Natural killer cell (primary cell): ENCODE data around the gene MYOD1. TPM values are rescaled to one million over a fixed set of nuclear protein-coding genes. Genes with fewer than 3 reads are reported as not detected.

Experiments
- ATAC-seq, 3 donors: fragments of 150-1000 bp in 2 of 3; fragments of 200-7000 bp in 1 of 3; cut with Tn5 transposase; 1 replicate in 1 of 3; 2 replicates in 2 of 3; pipeline ENCODE4 v1.10.0; 2021; ENCODE audit warnings: mild to moderate bottlenecking in 2 of 3, moderate library complexity in 2 of 3
- DNase-seq, 2 donors: peaks; one replicate each; pipeline versions ENCODE4 v3.0.0 to v3.0.0-alpha.2; 2013 to 2021; ENCODE audit warnings: mixed read lengths in 1 of 2
- H3K27ac ChIP-seq: one replicate; pipeline ENCODE4 v1.5.1; 2013; ENCODE audit warnings: mild to moderate bottlenecking, low read length
- H3K27me3 ChIP-seq: one replicate; pipeline ENCODE4 v1.6.1; 2013; ENCODE audit warnings: low read length; ENCODE audit not compliant: control insufficient read depth, insufficient read depth
- H3K36me3 ChIP-seq: one replicate; pipeline ENCODE4 v1.6.1; 2013; ENCODE audit warnings: low read length; ENCODE audit not compliant: control insufficient read depth, insufficient read depth
- H3K4me1 ChIP-seq: one replicate; pipeline ENCODE4 v1.6.1; 2013; ENCODE audit warnings: low read length; ENCODE audit not compliant: control insufficient read depth, insufficient read depth
- H3K4me3 ChIP-seq: one replicate; pipeline ENCODE4 v1.5.1; 2013; ENCODE audit warnings: low read length
- H3K9me3 ChIP-seq: one replicate; pipeline ENCODE4 v1.6.1; 2013; ENCODE audit warnings: low read length; ENCODE audit not compliant: control insufficient read depth, insufficient read depth
- H3K27ac Mint-ChIP-seq, 2 donors: one replicate each; pipeline ENCODE4 v1.8.0; 2022; ENCODE audit warnings: mild to moderate bottlenecking in 2 of 2, mixed read lengths in 2 of 2, moderate library complexity in 1 of 2
- H3K27me3 Mint-ChIP-seq, 2 donors: one replicate each; pipeline ENCODE4 v1.8.0; 2022; ENCODE audit warnings: low read depth in 2 of 2, mixed read lengths in 2 of 2
- H3K36me3 Mint-ChIP-seq: one replicate; pipeline ENCODE4 v1.8.0; 2022; ENCODE audit warnings: mixed read lengths
- H3K4me1 Mint-ChIP-seq, 2 donors: one replicate each; pipeline ENCODE4 v1.8.0; 2022; ENCODE audit warnings: mixed read lengths in 2 of 2
- H3K4me3 Mint-ChIP-seq: one replicate; pipeline ENCODE4 v1.8.0; 2022; ENCODE audit warnings: mild to moderate bottlenecking, moderate library complexity, mixed read lengths
- H3K9me3 Mint-ChIP-seq, 2 donors: one replicate each; pipeline ENCODE4 v1.8.0; 2022; ENCODE audit warnings: mixed read lengths in 2 of 2
- WGBS: methylation state at CpG from one replicate; pipeline ENCODE4 v1.1.7; 2013; ENCODE audit warnings: missing lambda C conversion rate; ENCODE audit not compliant: insufficient coverage; 5-methylcytosine and 5-hydroxymethylcytosine counted together
- intact Hi-C: fragments of 100-400 bp; cut with micrococcal nuclease; formaldehyde crosslinking; loops from one replicate; pipeline ENCODE4 v1.14.2; 2022
- total RNA-seq, 4 donors: library from RNA; stranded (reverse); fragments of 120-200 nt in 1 of 4; gene quantifications; one replicate each; pipeline versions ENCODE4 v1.2.3 to v1.2.4, GENCODE V29; 2013 to 2022
- TF ChIP-seq, protein P1 (sequence below): fragments of 200-600 bp; IDR thresholded peaks from one replicate; pipeline ENCODE4 v1.8.0; 2022; ENCODE audit warnings: antibody characterized with exemption

MYOD1 gene
- total RNA-seq, 3 donors from 2014 or later (not counting 1 experiment from before 2014, with no cell fraction given) = not detected

DNA sequence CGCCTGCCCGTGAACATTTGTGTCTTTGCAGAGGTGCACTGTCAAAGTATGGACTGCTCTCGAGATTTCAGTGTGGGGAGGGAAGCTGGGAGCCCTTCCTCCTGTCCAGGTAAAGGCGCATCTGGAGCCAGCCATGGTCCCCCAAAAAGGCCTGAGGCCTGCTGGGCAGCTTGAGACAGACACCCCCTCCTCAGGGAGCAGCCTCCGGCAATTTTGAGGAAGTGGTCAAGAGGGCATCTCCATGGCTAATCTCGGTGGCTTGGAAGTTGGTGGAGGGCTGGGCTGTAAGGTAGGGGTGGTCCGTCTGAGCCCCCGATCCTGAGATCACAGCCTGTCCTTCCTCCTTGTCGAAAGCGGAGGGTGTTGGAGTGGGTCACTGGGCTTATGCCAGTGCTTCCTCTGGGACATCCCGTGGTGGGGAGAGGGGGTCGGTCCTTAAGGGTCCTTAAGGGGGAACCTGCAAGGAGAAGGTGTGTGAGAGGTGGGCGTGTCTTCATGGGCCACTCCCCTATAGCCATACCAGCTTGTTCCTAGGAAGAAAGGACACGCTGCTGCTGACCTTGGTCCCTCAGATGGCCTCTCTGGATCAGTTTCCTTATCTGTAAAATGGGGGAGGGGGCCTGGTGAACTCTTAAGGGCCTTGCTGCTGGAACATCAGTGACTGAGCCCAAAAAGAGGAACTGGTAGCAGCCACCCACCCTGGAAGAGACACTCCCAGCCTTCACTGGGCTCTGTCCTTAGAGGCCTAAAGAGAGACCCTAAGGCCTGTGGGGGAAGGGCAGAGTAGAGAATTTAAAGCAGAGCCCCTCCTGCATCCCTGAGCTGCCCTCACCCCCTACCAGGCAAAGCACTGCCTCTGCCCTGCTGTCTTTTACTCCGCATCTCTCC is 17.8 kb downstream of the MYOD1 start:
- Histone ChIP-seq H3K9me3 (no peaks in the 10 kb centered on the region), H3K27me3 (peaks cover 14% of the 10 kb centered on the region), H3K4me1 (no peaks in the 10 kb centered on the region), H3K4me3 (no peak overlapping the region), H3K36me3 (no peaks in the 10 kb centered on the region), H3K27ac (no peak overlapping the region)
- TF ChIP-seq, protein P1, sequence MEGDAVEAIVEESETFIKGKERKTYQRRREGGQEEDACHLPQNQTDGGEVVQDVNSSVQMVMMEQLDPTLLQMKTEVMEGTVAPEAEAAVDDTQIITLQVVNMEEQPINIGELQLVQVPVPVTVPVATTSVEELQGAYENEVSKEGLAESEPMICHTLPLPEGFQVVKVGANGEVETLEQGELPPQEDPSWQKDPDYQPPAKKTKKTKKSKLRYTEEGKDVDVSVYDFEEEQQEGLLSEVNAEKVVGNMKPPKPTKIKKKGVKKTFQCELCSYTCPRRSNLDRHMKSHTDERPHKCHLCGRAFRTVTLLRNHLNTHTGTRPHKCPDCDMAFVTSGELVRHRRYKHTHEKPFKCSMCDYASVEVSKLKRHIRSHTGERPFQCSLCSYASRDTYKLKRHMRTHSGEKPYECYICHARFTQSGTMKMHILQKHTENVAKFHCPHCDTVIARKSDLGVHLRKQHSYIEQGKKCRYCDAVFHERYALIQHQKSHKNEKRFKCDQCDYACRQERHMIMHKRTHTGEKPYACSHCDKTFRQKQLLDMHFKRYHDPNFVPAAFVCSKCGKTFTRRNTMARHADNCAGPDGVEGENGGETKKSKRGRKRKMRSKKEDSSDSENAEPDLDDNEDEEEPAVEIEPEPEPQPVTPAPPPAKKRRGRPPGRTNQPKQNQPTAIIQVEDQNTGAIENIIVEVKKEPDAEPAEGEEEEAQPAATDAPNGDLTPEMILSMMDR = no peak
- ATAC-seq (no peak), DNase-seq (no peak)
- peaks cover 0 to 5% of the 10 kb centered on the region in 2 donors for H3K4me1 Mint-ChIP-seq
- no peak overlapping the region for H3K27ac Mint-ChIP-seq
- no peak overlapping the region for H3K4me3 Mint-ChIP-seq
- no peaks in the 10 kb centered on the region for H3K36me3 Mint-ChIP-seq
- 51% methylated on average over 15 of the region's 15 CpGs for WGBS
- H3K27me3 Mint-ChIP-seq = peaks cover 31 to 45% of the 10 kb centered on the region in 2 donors
- intact Hi-C loops = no loop called here
- H3K9me3 Mint-ChIP-seq = no peaks in the 10 kb centered on the region

DNA sequence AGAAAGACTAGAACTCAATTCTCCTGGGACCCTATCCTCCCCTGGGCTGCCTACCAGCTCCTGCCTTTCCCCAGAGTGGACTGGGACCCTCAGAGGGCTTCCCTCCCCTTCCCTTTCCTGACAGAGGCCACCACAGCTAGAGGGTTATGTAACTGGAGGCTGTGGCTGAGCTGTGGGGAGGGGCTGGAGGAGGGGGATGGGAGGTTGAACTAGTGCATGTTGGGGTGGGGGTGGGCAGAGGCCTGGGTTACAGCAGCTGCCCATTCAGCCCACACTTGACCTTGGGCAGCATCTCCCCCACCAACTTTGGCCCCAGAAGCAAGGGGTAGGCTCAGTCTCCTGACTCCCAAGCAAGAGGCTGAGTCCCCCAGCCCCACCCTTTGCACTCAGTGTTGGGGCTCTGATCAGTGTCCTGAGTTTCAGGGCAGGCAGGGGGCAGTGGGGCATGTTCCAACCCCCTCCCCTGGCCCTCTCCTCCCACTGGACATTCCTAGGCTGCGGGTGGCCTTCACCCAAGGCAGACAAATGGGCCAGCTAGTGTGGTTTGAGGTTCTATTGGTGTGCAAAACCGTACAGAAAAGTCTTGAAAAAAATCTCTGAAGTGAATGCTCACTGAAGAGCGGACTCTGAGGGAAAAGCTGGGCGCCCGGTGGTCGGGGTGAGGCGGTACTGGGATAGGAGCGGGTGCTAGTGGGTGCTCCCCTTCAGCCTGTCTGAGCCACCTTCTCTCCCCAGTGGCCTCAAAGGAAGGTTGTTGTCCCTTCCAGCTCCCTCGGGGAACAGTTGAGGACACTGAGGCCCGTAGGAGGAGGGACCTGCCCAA is 19.0 kb downstream of the MYOD1 start:
- no peak overlapping the region for H3K27ac Mint-ChIP-seq

DNA sequence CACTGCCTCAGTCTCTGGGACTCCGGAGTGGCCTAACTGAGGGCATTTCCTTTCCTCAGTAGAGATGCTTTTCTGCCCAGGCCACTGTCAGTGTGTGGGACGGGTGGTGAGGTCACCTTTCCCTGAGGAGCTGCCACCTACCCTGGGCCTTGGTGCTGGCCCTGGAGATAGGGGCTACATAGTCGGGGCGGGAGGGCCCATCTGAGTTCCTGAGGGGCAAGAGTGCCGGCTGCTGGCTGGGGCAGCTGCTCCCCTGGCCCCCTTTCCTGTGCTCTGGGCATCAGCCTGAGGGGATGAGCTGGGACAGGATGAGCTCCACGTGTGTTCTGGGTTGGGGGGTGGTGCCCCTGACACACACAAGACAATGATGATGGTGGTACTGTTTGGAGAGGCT is 20.6 kb downstream of the MYOD1 start:
- intact Hi-C loops = no loop called here

More for the DNA sequence above, 19.0 kb downstream of the MYOD1 start:
- Mint-ChIP-seq H3K9me3 (no peaks in the 10 kb centered on the region), H3K4me3 (no peak overlapping the region), H3K36me3 (no peaks in the 10 kb centered on the region), H3K27me3 (peaks cover 19 to 35% of the 10 kb centered on the region in 2 donors), H3K4me1 (peaks cover 0 to 5% of the 10 kb centered on the region in 2 donors)
- intact Hi-C loops = no loop called here
- H3K9me3 ChIP-seq = no peaks in the 10 kb centered on the region
- H3K4me3 ChIP-seq = no peak overlapping the region
- WGBS = 46% methylated on average over 10 of the region's 10 CpGs
- H3K27ac ChIP-seq = no peak overlapping the region
- ATAC-seq (no peak), DNase-seq (no peak)
- peaks cover 14% of the 10 kb centered on the region for H3K27me3 ChIP-seq
- H3K36me3 ChIP-seq = no peaks in the 10 kb centered on the region
- no peaks in the 10 kb centered on the region for H3K4me1 ChIP-seq
- TF ChIP-seq, protein P1 = no peak

More for the DNA sequence above, 20.6 kb downstream of the MYOD1 start:
- H3K36me3 ChIP-seq = no peaks in the 10 kb centered on the region
- H3K27me3 ChIP-seq = peaks cover 5% of the 10 kb centered on the region
- TF ChIP-seq, protein P1 = no peak
- no peak overlapping the region for H3K4me3 ChIP-seq
- H3K4me1 ChIP-seq = no peaks in the 10 kb centered on the region
- no peaks in the 10 kb centered on the region for H3K9me3 ChIP-seq
- H3K27ac ChIP-seq = no peak overlapping the region
- Mint-ChIP-seq H3K27me3 (peaks cover 9 to 25% of the 10 kb centered on the region in 2 donors), H3K4me1 (no peaks in the 10 kb centered on the region), H3K9me3 (no peaks in the 10 kb centered on the region), H3K27ac (no peak overlapping the region), H3K4me3 (no peak overlapping the region), H3K36me3 (no peaks in the 10 kb centered on the region)
- WGBS = 59% methylated on average over 6 of the region's 6 CpGs
- ATAC-seq (no peak), DNase-seq (no peak)
